Measurements from ENCODE around the gene INTU. TPM values are rescaled to one million over a fixed set of nuclear protein-coding genes. Genes with fewer than 3 reads are reported as not detected.

Gene INTU
- polyA plus RNA-seq, 2 of the 4 experiments (the other 2 are of a cell fraction): 1.8 to 4.7 TPM

GRCh38 chr4:127687580-127687979 lies 54.8 kb downstream of the INTU start:
- ChIA-PET CTCF (interaction anchor here (0.8 kb wide), 1 partner anchor 65 kb away, joined by 3 read pairs; no protein-coding TSS in a partner anchor), POLR2A (no interaction called here)
- FAIRE-seq: no peak
- 79% methylated on average over 7 of the region's 7 CpGs for WGBS (ENCODE audit: missing lambda C conversion rate)
- no peaks in the 10 kb centered on the region for H3K9me3 ChIP-seq
- no peak for ATAC-seq
- DNase-seq (ENCODE audit: low read depth in 1 of 2, low spot score in 1 of 2): no peak
- H3K4me1 ChIP-seq: peaks cover 6% of the 10 kb centered on the region; the same call in 1 of the 3 replicates
- no peak overlapping the region for H3K27ac ChIP-seq
- H3K4me2 ChIP-seq: no peak overlapping the region
- H3K4me3 ChIP-seq: no peak overlapping the region
- TF ChIP-seq ZFP36 (IDR thresholded peaks at IDR 0.05; ENCODE audit: borderline replicate concordance, partially characterized antibody) (no peak), ZNF302 (CRISPR knock-in tag; IDR thresholded peaks at IDR 0.05) (no peak), NR3C1 (IDR thresholded peaks at IDR 0.05) (no peak), NFE2L2 (conservative IDR thresholded peaks at IDR 0.05; ENCODE audit: low read length) (no peak), RCOR1 (IDR thresholded peaks at IDR 0.05; ENCODE audit: low read depth, low read length) (no peak), SMC3 (IDR thresholded peaks at IDR 0.05) (no peak)

GRCh38 chr4:127698789-127699200 lies 66.0 kb downstream of the INTU start:
- DNase-seq (ENCODE audit: low read depth in 1 of 2, low spot score in 1 of 2) (peak; percentile 19 to 21), FAIRE-seq (no peak), ATAC-seq (peak; percentile 67 to 89)
- TF ChIP-seq CEBPB (IDR thresholded peaks at IDR 0.05) (peak; percentile 67 to 73; a peak in 3 of 4 replicates), FOSL2 (IDR thresholded peaks at IDR 0.05) (no peak), FOSL2 (CRISPR knock-in tag; IDR thresholded peaks at IDR 0.05) (peak; percentile 44; the same call in 1 of the 2 replicates), MAFK (IDR thresholded peaks at IDR 0.05; ENCODE audit: partially characterized antibody) (no peak)
- Histone ChIP-seq H3K4me1 (peaks cover 9% of the 10 kb centered on the region), H3K4me2 (peak overlapping the region; percentile 52; the same call in 2 of the 3 replicates), H3K27ac (no peak overlapping the region), H3K4me3 (no peak overlapping the region), H3K9me3 (no peaks in the 10 kb centered on the region; the same call in 2 of the 3 replicates)
- CTCF ChIA-PET: no interaction called here
- POLR2A ChIA-PET: interaction anchor here (0.7 kb wide), 1 partner anchor 11 kb away, joined by 3 read pairs; no protein-coding TSS in a partner anchor
- 52% methylated on average over 4 of the region's 4 CpGs for WGBS (ENCODE audit: missing lambda C conversion rate)

DNA sequence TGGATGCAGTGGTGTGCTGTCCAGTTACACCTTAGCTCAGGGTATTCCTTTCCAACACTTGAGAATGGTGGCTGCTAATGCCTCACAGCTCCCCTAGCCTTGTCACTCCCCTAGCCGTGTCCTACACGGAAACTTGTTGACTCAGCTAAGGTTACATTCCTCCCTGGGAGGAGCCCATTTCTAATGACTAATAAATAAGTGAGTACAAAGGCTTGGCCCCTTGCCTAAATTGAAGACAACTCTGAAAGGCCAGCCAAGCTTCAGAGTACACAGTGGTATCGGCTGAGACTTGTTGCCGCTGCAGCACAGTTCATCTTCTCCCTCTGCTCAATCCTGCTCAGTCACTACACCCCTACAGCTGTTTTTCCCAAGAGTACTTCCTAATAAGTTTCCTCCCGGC lies 76.2 kb downstream of the INTU start:
- WGBS (ENCODE audit: missing lambda C conversion rate): 17% methylated on average over 5 of the region's 5 CpGs
- no peak for FAIRE-seq
- Histone ChIP-seq H3K4me1 (peaks cover 12% of the 10 kb centered on the region; the same call in 1 of the 3 replicates), H3K4me2 (peak overlapping the region; percentile 61), H3K27ac (peak overlapping the region in 1 of 2 experiments; percentile 58; a peak in 3 of 6 replicates), H3K9me3 (no peaks in the 10 kb centered on the region), H3K4me3 (no peak overlapping the region)
- CTCF ChIA-PET: interaction anchor here (1.1 kb wide), 1 partner anchor 23 kb away, joined by 4 read pairs; no protein-coding TSS in a partner anchor
- POLR2A ChIA-PET: interaction anchor here (1.1 kb wide), 1 partner anchor 76 kb away, joined by 3 read pairs; the partner anchor contains the start of gene INTU
- ATAC-seq: peak; percentile 89 to 93
- TF ChIP-seq CHD2 (IDR thresholded peaks at IDR 0.05; ENCODE audit: low read length, partially characterized antibody) (no peak), MAFK (IDR thresholded peaks at IDR 0.05; ENCODE audit: partially characterized antibody) (peak; percentile 82)
- DNase-seq (ENCODE audit: low read depth in 1 of 2, low spot score in 1 of 2): peak; percentile 38 to 59

DNA sequence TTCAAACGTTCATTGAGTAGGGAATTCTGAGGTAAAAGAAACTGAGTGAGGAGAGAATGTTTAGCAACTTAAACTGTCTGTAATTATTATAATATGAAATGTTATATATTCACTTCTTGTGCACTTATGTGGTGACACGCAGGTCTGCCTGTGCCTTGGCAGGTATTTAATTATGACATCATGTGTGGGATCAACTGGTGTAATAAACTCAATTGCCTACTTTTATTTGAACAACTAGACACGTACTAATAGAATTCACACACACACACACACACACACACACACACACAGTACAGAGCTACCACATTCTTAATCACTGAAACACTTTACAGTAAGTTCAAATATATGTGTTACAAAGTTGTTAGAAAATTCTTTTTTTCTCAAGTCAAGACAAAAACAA lies 76.7 kb downstream of the INTU start:
- FAIRE-seq (no peak), DNase-seq (ENCODE audit: low read depth in 1 of 2, low spot score in 1 of 2) (no peak), ATAC-seq (no peak)
- peak overlapping the region; percentile 61 for H3K4me2 ChIP-seq
- CTCF ChIA-PET: interaction anchor here (1.1 kb wide), 1 partner anchor 23 kb away, joined by 4 read pairs; no protein-coding TSS in a partner anchor
- H3K4me3 ChIP-seq: no peak overlapping the region
- 46% methylated on average over 3 of the region's 3 CpGs for WGBS (ENCODE audit: missing lambda C conversion rate)
- H3K4me1 ChIP-seq: peaks cover 12% of the 10 kb centered on the region; the same call in 1 of the 3 replicates
- no peaks in the 10 kb centered on the region for H3K9me3 ChIP-seq
- TF ChIP-seq HMGXB4 (CRISPR knock-in tag; IDR thresholded peaks at IDR 0.05; ENCODE audit: borderline replicate concordance) (no peak), FOSL2 (IDR thresholded peaks at IDR 0.05) (no peak), FOSL2 (CRISPR knock-in tag; IDR thresholded peaks at IDR 0.05) (no peak), TFCP2L1 (CRISPR knock-in tag; IDR thresholded peaks at IDR 0.05) (no peak), NFE2L2 (conservative IDR thresholded peaks at IDR 0.05; ENCODE audit: low read length) (no peak), RNF2 (IDR thresholded peaks at IDR 0.05; ENCODE audit: borderline replicate concordance, low read depth) (no peak)
- POLR2A ChIA-PET: interaction anchor here (1.1 kb wide), 1 partner anchor 77 kb away, joined by 3 read pairs; the partner anchor contains the start of gene INTU
- peak overlapping the region in 1 of 2 experiments; percentile 58; a peak in 3 of 6 replicates for H3K27ac ChIP-seq
